ENCODE data around the gene TUNAR.

- no peak for TF ChIP-seq CTCF (IDR thresholded peaks at IDR 0.05)
- TF ChIP-seq POLR2A (IDR thresholded peaks at IDR 0.05) = no peak
Observed at GRCh38 chr14:95892142-95892541, 15.5 kb downstream of the TUNAR start.
